HT-29 (cell line): ENCODE results near the gene CDK5. TPM values are rescaled to one million over a fixed set of nuclear protein-coding genes. Genes with fewer than 3 reads are reported as not detected.
"Not testable (repeated sequence)": the region's sequence is repeated elsewhere in the genome, so short reads cannot be mapped to it uniquely, and the experiment has no call there.

Source experiments
- DNase-seq: peaks from one replicate; pipeline ENCODE4 v3.0.0-alpha.2; 2015; ENCODE audit warnings: low spot score
- total RNA-seq: library from RNA; depleted of rRNA; stranded (reverse); fragments of >200 nt; shearing (Covaris generic); gene quantifications from 2 replicates; pipeline ENCODE4 v1.2.3, GENCODE V29; 2014

The CDK5 gene
- total RNA-seq, 1 experiment from 2014 or later, result 62.6 TPM

DNA sequence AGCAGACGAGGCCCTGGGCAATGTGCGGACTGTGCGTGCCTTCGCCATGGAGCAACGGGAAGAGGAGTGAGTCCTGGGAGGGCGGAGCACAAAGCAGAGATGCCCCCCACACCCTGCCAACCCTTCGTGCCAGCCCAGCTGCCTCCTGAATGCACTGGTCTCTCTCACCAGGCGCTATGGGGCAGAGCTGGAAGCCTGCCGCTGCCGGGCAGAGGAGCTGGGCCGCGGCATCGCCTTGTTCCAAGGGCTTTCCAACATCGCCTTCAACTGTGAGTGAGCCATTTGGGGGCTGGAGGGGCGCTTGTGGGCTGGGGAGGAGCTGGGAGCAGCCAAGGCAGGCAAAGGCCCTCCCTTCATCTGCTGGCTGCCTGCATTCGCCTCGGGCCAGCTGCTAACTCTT, 21.8 kb downstream of the CDK5 start:
- DNase-seq, result no peak

- no peak for DNase-seq
Observed at GRCh38 chr7:151035026-151035717, 22.5 kb downstream of the CDK5 start.

DNA sequence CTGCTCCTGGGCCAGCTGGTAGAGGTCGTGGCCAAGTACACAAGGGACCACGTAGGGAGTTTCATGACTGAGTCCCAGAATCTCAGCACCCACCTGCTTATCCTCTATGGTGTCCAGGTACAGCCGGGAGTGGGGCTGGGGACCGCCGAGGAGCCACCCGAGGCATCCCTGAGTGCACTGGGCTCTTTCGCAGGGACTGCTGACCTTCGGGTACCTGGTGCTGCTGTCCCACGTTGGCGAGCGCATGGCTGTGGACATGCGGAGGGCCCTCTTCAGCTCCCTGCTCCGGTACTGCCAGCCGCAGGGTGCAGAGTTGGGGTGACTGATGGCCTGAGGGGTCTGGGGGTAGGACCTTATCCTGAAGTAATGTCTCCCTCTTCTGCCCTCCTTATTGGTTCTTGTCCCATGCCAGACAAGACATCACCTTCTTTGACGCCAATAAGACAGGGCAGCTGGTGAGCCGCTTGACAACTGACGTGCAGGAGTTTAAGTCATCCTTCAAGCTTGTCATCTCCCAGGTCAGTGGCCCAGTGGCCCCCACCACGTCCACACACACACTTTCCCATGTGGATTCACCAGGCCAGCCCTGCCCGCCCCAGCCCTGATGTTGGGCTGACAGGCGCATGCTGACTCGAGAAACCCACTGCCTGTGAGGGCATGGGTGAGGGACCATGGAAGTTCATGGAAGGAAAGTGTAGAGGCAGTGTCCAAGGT, 23.2 kb downstream of the CDK5 start:
- DNase-seq, result no peak

DNA sequence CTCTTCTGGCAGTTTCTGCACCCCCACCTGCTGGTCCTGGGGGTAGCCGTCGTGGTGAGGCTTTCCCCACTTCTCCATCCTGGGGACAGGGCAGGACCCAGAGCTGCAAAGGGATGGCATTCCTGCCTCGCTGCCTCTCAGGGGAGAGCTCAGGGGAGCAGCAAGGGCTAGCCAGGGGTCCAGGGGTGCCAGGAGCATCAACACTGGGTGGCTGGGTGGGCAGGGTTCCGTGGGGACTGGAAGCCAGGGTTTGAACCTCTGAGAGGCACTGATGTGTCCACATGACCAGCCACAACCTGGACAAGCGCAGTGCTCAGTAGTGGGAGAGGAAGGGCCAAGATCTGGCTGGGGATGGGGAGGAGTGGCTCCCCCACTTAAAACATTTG, 23.8 kb downstream of the CDK5 start:
- DNase-seq, result no peak

DNA sequence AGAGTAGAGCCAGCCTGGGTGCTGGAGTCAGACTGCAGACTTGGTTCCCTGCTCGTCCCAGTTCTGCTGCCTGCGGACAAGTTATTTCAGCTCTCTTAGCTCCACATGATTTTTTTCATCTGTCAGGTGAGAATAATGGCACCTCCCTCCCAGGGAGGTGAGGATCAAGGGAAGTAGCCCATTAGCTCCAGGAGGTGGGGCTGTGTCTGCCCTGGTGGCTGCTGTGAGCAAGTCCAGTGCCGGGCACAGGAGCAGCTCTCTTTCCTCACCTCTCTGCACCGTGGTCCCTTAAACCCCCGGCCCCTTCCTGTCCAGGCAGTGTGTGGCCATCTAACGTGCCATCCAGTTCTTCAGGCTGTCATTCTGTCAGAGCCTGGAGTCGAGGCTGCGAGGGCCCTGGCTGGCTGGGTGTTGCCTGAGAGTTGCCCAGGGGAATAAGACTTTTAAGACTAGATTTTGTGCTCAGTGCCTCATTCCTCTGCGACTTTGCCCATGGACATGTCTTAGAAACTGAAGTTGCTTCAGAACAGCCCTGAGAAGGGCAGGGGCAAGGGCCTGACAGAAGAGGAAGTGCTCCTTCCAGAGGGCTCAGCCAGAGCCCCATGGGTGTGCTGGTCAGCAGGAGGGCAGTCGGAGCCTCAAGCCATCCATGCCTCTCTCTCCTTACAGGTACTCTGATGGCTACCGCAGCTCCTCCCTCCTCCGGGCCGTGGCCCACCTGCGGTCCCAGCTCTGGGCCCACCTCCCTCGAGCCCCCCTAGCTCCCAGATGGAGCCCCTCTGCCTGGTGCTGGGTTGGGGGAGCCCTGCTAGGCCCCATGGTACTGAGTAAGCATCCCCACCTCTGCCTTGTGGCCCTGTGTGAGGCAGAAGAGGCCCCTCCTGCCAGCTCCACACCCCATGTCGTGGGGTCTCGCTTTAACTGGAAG, 24.5 kb downstream of the CDK5 start:
- DNase-seq, result peak; percentile 42

DNA sequence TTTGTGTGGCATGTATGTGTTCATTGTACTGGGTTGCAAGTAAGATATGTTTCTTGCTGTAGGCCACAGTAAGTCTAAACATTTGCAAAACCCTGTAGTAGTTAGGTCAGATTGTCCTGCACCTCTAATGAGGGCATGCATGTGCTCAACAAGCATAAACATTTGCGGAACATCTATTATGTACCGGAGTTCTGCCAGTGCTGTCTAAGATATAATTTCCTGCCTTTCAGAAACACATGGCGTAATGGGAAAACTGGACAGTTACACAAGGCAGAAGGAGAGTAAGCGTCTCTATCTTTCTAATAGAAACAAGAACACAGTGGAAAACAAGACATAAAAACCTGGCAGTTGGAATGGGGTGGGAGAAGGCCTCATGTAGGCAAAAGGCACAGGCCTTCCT, 26.7 kb downstream of the CDK5 start:
- no peak for DNase-seq

DNA sequence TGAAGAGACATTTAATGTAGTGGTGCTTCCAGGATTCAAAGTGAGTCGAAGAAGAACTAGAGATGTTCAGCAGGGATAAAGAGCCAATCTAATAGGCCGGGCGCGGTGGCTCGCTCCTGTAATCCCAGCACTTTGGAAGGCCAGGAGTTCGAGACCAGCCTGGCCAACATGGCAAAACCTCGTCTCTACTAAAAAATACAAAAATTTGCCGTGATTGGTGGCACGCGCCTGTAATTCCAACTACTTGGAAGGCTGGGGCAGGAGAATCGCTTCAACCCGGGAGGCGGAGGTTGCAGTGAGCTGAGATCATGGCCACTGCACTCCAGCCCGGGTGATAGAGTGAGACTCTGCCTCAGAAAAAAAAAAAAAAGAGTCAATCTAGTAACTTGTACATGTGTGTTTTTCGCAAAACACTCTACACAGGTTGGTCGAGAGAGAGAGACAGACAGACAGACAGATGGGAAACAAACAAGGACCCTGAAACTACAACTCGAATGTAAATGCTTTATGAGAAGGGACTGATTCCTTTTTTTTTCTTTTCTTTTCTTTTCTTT, 28.7 kb downstream of the CDK5 start:
- no peak for DNase-seq

DNA sequence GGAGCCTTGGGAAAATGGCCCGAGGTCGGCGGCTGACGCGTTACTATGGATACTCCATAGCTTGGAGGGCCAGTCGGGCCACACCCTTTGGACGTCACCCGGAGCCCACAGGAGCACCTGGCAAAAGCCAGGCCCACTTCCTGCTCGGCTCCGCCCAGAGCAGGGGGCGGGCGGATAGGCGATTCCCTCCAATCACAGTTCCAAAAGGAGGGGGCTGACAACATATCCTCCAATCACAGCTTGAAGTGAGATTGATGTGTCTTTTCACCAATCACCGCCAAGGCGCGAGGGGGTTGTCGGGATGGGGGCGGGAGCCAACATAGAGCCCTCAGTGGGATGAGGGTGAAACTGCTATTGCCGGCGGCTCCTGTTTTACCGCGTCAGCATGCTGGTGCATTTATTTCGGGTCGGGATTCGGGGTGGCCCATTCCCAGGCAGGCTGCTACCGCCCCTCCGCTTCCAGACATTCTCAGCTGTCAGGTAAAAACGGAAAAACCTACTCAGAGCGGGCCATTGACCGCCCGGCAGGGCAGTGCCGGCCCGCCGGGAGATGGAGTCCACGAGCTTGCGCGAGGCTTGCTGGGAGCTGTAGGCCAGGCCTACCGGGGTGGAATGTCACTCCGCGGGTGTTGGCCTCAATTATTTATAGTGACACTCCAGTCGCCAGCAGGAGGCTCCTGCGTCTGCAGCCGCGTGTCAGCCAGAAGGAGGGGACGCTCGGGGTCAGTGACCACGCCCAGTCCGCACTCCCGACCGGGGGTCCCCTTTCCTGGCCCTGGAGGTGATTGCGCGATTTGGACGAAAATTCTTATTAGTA, 29.4 kb downstream of the CDK5 start, which contains the start of gene ABCB8:
ABCB8 (plus strand) TSS at position 320 of the 817 bp plus-strand sequence; CDS start at position 386, 66 bp downstream.
- DNase-seq, result peak; percentile 100

- not testable (repeated sequence) for DNase-seq
Observed at GRCh38 chr7:151027728-151028130, 30.0 kb downstream of the CDK5 start.

GRCh38 chr7:151026771-151027727, 30.6 kb downstream of the CDK5 start:
- DNase-seq, result peak; percentile 32

- DNase-seq, result peak; percentile 36
Observed at GRCh38 chr7:151025924-151026671, 31.6 kb downstream of the CDK5 start.

DNA sequence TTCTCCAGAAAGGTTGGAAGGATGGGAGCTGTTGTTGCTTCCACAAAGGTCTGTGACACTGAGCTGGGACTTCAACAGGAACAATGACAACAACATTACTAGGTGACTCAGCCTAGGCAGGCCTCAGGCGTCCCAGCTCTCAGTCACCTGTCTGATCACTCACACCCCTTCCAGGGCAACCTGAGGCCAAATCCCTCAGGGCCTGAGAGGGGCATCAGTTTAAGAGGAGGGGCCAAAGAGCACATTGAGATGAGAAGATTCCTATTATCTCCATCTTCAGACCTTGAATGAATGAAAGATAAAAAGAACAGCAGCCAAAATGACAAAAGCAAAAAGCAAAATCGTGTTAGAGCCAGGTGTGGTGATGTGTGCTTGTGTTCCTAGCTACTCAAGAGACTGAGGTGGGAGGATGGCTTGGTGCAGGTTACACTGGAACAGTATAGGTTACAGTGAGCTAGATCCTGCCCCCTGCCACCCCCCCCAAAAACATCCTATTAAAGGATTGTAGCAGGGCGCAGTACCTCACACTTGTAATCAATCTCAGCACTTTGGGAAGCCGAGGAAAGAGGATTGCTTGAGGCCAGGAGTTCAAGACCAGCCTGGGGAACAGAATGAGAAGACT, 33.2 kb downstream of the CDK5 start, which contains the start of gene ATG9B:
ATG9B (minus strand) TSS at position 60 of the 622 bp plus-strand sequence. CDS start 71 bp downstream, outside the sequence.
- peak; percentile 41 for DNase-seq

GRCh38 chr7:151023232-151023631, 34.5 kb downstream of the CDK5 start:
- no peak for DNase-seq

- DNase-seq, result no peak
Observed at GRCh38 chr7:151020231-151020630, 37.5 kb downstream of the CDK5 start.

- no peak for DNase-seq
Observed at GRCh38 chr7:151019130-151019447, 38.6 kb downstream of the CDK5 start.

- no peak for DNase-seq
Observed at GRCh38 chr7:151018421-151019129, 39.1 kb downstream of the CDK5 start.

- peak; percentile 63 for DNase-seq
Observed at GRCh38 chr7:151017953-151018420, 39.7 kb downstream of the CDK5 start.
